IMR-90 (cell line): ENCODE data around the gene FAM241A. TPM values are rescaled to one million over a fixed set of nuclear protein-coding genes. Genes with fewer than 3 reads are reported as not detected.

Experiments used
- polyA plus RNA-seq, 3 experiments: library from polyadenylated mRNA; depleted of rRNA; stranded (reverse); fragments of >200 nt; gene quantifications; 2 replicates each; pipeline ENCODE4 v1.2.3, GENCODE V29; 2012; ENCODE audit warnings: low replicate concordance in 1 of 3
- total RNA-seq: library from RNA; depleted of rRNA; stranded (reverse); fragments of >200 nt; gene quantifications from 2 replicates; pipeline ENCODE4 v1.2.3, GENCODE V29; 2012; rRNA removed

The FAM241A gene
- total and polyA plus RNA-seq, 2 of the 4 experiments (the other 2 are of a cell fraction): under 0.01 to 0.24 TPM

Other genes with a start within 250 kb of the FAM241A start
- 4.7 and 8.3 TPM in 2 replicates for gene AP1AR, start 86.3 kb downstream of the FAM241A start, total RNA-seq
- gene AP1AR, start 86.3 kb downstream of the FAM241A start, polyA plus RNA-seq (2012; rRNA removed): 3.3 and 4.0 TPM in 2 replicates
- 2.5 and 3.6 TPM in 2 replicates for gene TIFA, start 140.4 kb downstream of the FAM241A start, total RNA-seq
- gene TIFA, start 140.4 kb downstream of the FAM241A start, polyA plus RNA-seq (2012; rRNA removed): 2.5 and 3.7 TPM in 2 replicates
- 7.9 and 8.6 TPM in 2 replicates for gene ALPK1, start 151.9 kb downstream of the FAM241A start, total RNA-seq
- gene ALPK1, start 151.9 kb downstream of the FAM241A start, polyA plus RNA-seq (2012; rRNA removed): 2.8 and 3.3 TPM in 2 replicates